Measurements from ENCODE around the gene PSRC1. TPM values are rescaled to one million over a fixed set of nuclear protein-coding genes. Genes with fewer than 3 reads are reported as not detected.

PSRC1 gene
- total and polyA plus RNA-seq, 2 experiments from 2014 or later, result 15.3 to 15.6 TPM

DNA sequence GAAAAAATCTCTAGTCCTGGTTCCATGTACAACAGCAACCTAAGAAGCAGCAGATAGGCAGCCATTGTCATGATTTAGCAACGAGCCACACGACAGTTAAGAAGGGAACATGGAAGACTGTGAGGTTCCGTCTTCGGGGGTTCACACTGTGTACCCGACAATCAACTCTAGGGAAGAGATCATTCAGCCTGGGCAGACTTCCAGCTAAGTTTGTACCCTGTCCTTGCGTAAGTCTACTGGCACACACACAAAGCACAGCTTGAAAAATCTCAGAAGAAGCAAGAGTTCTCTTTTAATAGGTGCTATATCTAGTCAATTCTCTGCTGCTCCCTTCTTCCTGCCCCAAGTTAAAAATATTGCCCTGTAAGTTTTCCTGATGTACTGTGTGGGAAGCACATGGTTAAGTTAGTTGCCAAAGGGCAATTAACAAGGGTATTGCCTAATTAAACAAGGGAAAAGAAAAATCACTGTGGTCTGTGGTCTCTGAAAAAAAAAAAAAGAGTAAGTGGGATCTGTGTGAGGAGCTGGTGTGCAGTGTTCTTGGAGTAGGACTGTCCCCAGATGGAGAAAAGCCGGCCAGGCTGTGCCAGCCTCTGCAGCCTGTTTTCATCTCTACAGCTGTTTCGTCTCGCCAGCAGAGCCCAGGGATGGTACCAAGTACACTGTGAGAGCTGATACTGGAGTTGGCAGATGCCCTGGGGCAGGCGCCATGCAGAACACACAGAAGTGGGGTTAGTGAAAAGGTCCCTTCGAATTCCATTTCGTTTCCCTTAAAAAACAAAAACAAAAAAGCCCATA lies 30.2 kb upstream of the PSRC1 start:
- H3K27ac ChIP-seq, result no peak overlapping the region
- no peaks in the 10 kb centered on the region for H3F3A ChIP-seq (ENCODE audit: insufficient read depth)
- H3K27me3 ChIP-seq (replicated peaks; ENCODE audit: insufficient read depth), result no peaks in the 10 kb centered on the region
- H3K4me2 ChIP-seq (ENCODE audit: unreplicated experiment), result no peak overlapping the region
- H4K20me1 ChIP-seq (ENCODE audit: insufficient read depth), result no peaks in the 10 kb centered on the region
- H3K9me2 ChIP-seq (ENCODE audit: insufficient read depth), result no peaks in the 10 kb centered on the region
- 63 to 66% methylated on average over 12 of the region's 12 CpGs for WGBS, 2 experiments (ENCODE audit: low coverage in 1 of 2, low lambda C conversion rate in 2 of 2, missing lambda C conversion rate in 2 of 2)
- in situ Hi-C loops (cut with MboI), result no loop called here
- no peak for TF ChIP-seq EZH2 (IDR thresholded peaks at IDR 0.05; ENCODE audit: insufficient read depth, poor library complexity, severe bottlenecking)
- no peak for TF ChIP-seq EZH2phosphoT487 (IDR thresholded peaks at IDR 0.05; ENCODE audit: insufficient read depth, low read depth)
- no peaks in the 10 kb centered on the region for H3K79me2 ChIP-seq (ENCODE audit: insufficient read depth)
- H3K9me3 ChIP-seq (ENCODE audit: low read depth), result no peaks in the 10 kb centered on the region
- no peaks in the 10 kb centered on the region for H3K4me1 ChIP-seq (ENCODE audit: insufficient read depth)
- no peak overlapping the region for H3K9ac ChIP-seq
- H3K4me3 ChIP-seq, result no peak overlapping the region
- DNase-seq, result no peak
- no peaks in the 10 kb centered on the region for H3K36me3 ChIP-seq (ENCODE audit: low read depth)
- H2AFZ ChIP-seq, result no peak overlapping the region

DNA sequence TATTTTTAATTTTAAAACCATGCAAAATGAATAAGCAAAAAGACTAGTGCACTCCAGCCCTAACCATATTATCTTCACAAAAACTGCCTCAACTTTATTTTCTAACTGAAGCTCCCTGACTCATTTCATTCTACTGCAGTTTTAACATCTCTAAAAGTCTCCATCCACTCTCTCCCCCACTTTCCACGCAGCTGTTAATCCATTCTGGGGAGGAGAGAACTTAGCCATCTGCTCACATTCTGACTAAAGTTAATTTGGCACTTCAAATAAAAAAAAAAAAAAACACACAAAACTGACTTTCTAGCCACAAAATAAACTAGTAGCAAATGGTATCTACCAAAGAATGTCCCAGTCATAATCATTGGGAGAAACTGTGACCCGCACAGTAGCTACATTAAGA lies 29.3 kb upstream of the PSRC1 start:
- H2AFZ ChIP-seq, result no peak overlapping the region
- no peak overlapping the region for H3K9ac ChIP-seq
- TF ChIP-seq EZH2phosphoT487 (IDR thresholded peaks at IDR 0.05; ENCODE audit: insufficient read depth, low read depth) (no peak), EZH2 (IDR thresholded peaks at IDR 0.05; ENCODE audit: insufficient read depth, poor library complexity, severe bottlenecking) (no peak)
- whole genome bisulfite sequencing, 2 experiments (ENCODE audit: low coverage in 1 of 2, low lambda C conversion rate in 2 of 2, missing lambda C conversion rate in 2 of 2), result 94 to 100% methylated on average over 2 of the region's 2 CpGs
- H3K27me3 ChIP-seq (replicated peaks; ENCODE audit: insufficient read depth), result no peaks in the 10 kb centered on the region
- in situ Hi-C loops (cut with MboI), result no loop called here
- H3K4me3 ChIP-seq, result no peak overlapping the region
- no peaks in the 10 kb centered on the region for H3F3A ChIP-seq (ENCODE audit: insufficient read depth)
- H3K4me1 ChIP-seq (ENCODE audit: insufficient read depth), result no peaks in the 10 kb centered on the region
- no peaks in the 10 kb centered on the region for H3K9me2 ChIP-seq (ENCODE audit: insufficient read depth)
- no peak for DNase-seq
- H3K9me3 ChIP-seq (ENCODE audit: low read depth), result no peaks in the 10 kb centered on the region
- no peaks in the 10 kb centered on the region for H4K20me1 ChIP-seq (ENCODE audit: insufficient read depth)
- H3K79me2 ChIP-seq (ENCODE audit: insufficient read depth), result no peaks in the 10 kb centered on the region
- no peaks in the 10 kb centered on the region for H3K36me3 ChIP-seq (ENCODE audit: low read depth)
- no peak overlapping the region for H3K4me2 ChIP-seq (ENCODE audit: unreplicated experiment)
- H3K27ac ChIP-seq, result no peak overlapping the region

DNA sequence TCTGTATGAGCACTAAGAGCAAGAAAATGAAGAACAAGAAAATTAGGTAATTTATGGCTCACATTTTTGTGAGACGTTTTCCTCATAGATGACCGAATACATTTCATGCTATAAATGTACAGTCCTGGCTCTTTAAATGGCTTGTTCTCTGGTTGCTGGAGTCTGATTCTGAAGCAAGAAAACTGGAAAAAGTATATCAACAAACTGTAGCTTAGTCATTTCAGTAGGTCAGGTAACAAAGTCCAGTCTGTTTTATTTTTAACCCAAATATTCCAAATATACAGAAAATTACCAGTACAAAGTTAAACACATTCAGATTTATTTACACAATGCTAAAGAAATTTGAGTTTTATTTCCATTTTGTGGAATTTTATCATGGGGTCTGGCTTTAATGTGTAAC lies 26.4 kb upstream of the PSRC1 start:
- no peak overlapping the region for H3K4me3 ChIP-seq
- no peaks in the 10 kb centered on the region for H3K36me3 ChIP-seq (ENCODE audit: low read depth)
- no peak overlapping the region for H3K27ac ChIP-seq
- TF ChIP-seq EZH2phosphoT487 (IDR thresholded peaks at IDR 0.05; ENCODE audit: insufficient read depth, low read depth) (no peak), EZH2 (IDR thresholded peaks at IDR 0.05; ENCODE audit: insufficient read depth, poor library complexity, severe bottlenecking) (no peak)
- no peak overlapping the region for H3K4me2 ChIP-seq (ENCODE audit: unreplicated experiment)
- no peak overlapping the region for H2AFZ ChIP-seq
- no peaks in the 10 kb centered on the region for H3K9me2 ChIP-seq (ENCODE audit: insufficient read depth)
- no peaks in the 10 kb centered on the region for H3K27me3 ChIP-seq (replicated peaks; ENCODE audit: insufficient read depth)
- 87 to 91% methylated on average over 2 of the region's 2 CpGs for WGBS, 2 experiments (ENCODE audit: low coverage in 1 of 2, low lambda C conversion rate in 2 of 2, missing lambda C conversion rate in 2 of 2)
- H3K79me2 ChIP-seq (ENCODE audit: insufficient read depth), result no peaks in the 10 kb centered on the region
- no peaks in the 10 kb centered on the region for H3F3A ChIP-seq (ENCODE audit: insufficient read depth)
- no peak overlapping the region for H3K9ac ChIP-seq
- no peaks in the 10 kb centered on the region for H3K9me3 ChIP-seq (ENCODE audit: low read depth)
- no peak for DNase-seq
- H3K4me1 ChIP-seq (ENCODE audit: insufficient read depth), result no peaks in the 10 kb centered on the region
- in situ Hi-C loops (cut with MboI), result no loop called here
- H4K20me1 ChIP-seq (ENCODE audit: insufficient read depth), result no peaks in the 10 kb centered on the region

DNA sequence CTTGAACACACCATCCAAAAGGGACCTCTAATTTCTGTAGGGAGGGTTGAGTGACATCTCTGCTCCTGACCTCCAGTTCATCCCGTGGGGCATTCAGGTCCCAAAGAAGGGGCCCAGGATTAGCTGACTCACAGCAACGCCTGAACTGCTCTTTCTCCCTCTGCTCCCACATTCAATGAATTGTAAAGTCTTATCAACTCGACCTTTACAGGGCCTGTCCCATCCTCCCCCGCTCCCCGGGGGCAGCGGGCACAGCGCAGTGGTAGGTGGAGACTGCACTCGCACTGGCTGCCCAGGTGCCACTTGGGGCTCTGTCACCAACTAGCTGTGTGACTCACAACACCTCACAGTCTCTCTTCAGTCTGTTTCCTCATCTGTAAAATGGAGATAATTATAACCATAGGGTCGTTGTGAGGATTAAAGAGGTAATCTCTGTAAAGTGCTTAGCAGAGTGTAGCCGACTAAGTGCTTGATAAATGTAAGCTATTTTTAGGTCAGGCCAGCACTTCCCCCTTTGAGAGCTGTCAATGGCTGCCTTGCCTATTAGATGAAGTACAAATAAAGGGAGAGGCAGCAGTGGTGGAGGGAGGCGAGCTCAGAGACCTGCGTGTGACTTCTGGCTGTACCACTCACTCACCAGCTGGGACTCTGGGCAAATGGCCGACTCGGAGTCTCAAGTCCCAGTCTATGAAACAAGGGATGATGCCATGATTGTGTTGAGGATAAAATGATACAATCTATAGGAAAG lies 24.5 kb upstream of the PSRC1 start:
- no peaks in the 10 kb centered on the region for H3K4me1 ChIP-seq (ENCODE audit: insufficient read depth)
- no peaks in the 10 kb centered on the region for H3K36me3 ChIP-seq (ENCODE audit: low read depth)
- H2AFZ ChIP-seq, result no peak overlapping the region
- no peak for TF ChIP-seq EZH2 (IDR thresholded peaks at IDR 0.05; ENCODE audit: insufficient read depth, poor library complexity, severe bottlenecking)
- TF ChIP-seq EZH2phosphoT487 (IDR thresholded peaks at IDR 0.05; ENCODE audit: insufficient read depth, low read depth), result no peak
- no peaks in the 10 kb centered on the region for H3K27me3 ChIP-seq (replicated peaks; ENCODE audit: insufficient read depth)
- no peak overlapping the region for H3K9ac ChIP-seq
- WGBS, 2 experiments (ENCODE audit: low coverage in 1 of 2, low lambda C conversion rate in 2 of 2, missing lambda C conversion rate in 2 of 2), result 75 to 77% methylated on average over 14 of the region's 14 CpGs
- in situ Hi-C loops (cut with MboI), result no loop called here
- H3K4me2 ChIP-seq (ENCODE audit: unreplicated experiment), result no peak overlapping the region
- no peaks in the 10 kb centered on the region for H3K79me2 ChIP-seq (ENCODE audit: insufficient read depth)
- no peaks in the 10 kb centered on the region for H3F3A ChIP-seq (ENCODE audit: insufficient read depth)
- H3K4me3 ChIP-seq, result no peak overlapping the region
- H3K9me3 ChIP-seq (ENCODE audit: low read depth), result no peaks in the 10 kb centered on the region
- H3K9me2 ChIP-seq (ENCODE audit: insufficient read depth), result no peaks in the 10 kb centered on the region
- DNase-seq, result no peak
- H3K27ac ChIP-seq, result no peak overlapping the region
- no peaks in the 10 kb centered on the region for H4K20me1 ChIP-seq (ENCODE audit: insufficient read depth)
